ENCODE measurements around the gene UNK.

The UNK gene

DNA sequence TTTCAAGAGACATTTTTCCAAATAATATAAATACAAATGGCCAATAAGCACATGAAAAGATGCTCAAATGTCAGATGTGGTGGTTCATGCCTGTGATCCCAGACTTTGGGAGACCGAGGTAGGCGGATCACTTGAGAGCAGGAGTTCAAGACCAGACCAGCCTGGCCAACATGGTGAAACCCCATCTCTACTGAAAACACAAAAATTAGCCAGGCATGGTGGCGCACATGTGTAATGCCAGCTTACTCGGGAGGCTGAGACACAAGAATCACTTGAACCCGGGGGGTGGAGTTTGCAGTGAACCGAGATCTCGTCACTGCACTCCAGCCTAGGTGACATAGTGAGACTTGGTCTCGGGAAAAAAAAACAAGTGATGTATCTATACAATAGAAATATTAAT is 16.7 kb upstream of the UNK start:
- TF ChIP-seq, protein P1, sequence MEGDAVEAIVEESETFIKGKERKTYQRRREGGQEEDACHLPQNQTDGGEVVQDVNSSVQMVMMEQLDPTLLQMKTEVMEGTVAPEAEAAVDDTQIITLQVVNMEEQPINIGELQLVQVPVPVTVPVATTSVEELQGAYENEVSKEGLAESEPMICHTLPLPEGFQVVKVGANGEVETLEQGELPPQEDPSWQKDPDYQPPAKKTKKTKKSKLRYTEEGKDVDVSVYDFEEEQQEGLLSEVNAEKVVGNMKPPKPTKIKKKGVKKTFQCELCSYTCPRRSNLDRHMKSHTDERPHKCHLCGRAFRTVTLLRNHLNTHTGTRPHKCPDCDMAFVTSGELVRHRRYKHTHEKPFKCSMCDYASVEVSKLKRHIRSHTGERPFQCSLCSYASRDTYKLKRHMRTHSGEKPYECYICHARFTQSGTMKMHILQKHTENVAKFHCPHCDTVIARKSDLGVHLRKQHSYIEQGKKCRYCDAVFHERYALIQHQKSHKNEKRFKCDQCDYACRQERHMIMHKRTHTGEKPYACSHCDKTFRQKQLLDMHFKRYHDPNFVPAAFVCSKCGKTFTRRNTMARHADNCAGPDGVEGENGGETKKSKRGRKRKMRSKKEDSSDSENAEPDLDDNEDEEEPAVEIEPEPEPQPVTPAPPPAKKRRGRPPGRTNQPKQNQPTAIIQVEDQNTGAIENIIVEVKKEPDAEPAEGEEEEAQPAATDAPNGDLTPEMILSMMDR (IDR thresholded peaks at IDR 0.05; ENCODE audit: low read depth, low read length) = no peak
- H3K4me3 ChIP-seq (ENCODE audit: low read depth, low read length) = no peak overlapping the region

DNA sequence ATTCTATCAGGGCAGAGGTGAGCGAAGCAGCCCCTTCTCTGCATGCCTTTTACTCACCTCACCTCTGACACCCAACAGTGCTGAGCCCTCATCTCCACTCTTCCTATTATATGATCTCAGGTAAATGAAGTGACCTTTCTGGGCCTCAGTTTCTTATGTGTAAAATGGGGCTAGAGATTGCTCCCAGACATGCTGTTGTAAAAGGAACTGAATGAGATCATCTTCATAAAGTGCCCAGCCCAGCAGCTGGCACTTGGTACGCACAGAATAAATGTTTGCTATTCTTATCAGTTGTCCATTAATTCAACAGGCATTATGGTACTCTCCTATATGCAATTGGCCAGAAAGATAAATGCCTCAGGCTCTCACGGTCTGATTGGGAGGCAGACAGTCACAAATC is 15.1 kb upstream of the UNK start:
- no peak overlapping the region for H3K4me3 ChIP-seq (ENCODE audit: low read depth, low read length)
- TF ChIP-seq, protein P1 (IDR thresholded peaks at IDR 0.05; ENCODE audit: low read depth, low read length) = no peak

DNA sequence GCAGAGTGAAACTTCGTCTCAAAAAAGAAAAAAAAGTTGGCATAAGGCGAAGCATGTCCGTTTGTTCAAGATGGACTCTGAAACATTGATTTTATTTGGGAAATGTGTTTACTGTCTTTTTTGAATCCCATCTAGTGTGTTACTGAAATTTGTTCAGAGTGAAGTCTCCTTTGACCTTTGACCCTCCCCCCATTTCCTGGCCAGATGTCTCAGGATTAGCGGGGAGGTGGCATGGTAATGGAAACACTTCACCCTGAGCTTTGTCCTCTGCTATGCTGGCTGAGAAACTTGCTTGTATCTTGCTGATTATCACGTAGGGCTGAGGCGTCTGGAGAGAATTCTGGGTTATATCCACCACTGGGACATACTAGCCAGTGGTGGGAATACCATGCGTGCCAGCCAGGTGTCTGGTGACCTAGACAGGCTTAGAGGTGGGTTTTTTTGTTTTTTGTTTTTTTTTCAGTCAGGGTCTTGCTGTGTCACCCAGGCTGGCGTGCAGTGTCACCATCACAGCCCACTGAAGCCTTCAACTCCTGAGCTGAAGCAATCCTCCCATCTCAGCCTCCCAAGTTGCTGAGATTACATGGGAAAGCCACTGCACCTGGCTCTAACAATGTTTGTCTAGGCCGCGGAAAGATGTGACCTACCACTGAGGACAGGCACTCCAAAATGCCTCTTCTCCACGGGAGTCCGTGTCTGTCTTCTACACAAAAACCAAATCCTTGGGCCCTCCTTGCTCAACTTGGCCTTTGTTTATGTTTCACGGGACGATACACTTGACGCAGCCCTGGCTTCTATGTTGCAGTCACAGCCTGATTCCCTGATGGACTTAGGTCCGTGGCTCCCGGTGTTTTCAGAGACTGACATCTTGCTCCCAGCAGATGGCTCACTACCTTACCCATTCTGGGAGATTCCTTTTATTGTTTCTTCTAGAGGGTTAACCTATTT is 13.0 kb upstream of the UNK start:
- TF ChIP-seq, protein P1 (IDR thresholded peaks at IDR 0.05; ENCODE audit: low read depth, low read length) = no peak

DNA sequence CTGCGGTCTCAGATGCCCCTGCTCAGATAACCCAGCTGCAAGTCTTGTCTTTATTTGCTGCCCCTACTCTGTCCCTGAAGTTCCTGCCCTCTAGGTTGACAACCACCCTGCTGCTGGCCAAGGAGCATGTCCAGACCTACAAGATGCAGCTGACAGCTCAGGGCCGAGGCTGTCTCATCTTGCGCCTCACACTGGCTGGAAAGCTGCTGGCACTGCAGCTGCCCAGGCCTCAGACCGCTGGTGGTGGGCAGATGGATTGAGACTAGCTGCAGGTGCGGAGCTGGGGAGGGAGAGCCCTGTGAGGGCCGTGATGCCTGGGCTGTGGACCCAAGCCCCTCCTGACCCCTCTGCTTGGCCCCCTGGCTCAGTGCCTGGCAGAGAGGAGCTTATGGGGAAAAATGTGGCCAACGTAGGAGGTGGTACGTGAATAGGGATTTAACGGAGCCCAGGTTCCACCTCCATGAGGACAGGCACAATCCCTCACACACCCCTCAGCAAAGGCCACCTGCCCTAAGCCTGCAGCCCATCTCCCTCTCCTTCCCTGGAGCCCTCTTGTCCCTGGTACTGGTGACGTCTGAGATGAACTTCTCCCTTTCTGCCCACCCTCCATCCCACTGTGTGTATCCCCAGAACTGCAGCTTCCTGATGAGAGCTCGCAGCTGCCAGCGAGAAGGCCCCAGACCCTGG is 11.3 kb upstream of the UNK start:
- TF ChIP-seq, protein P1 (IDR thresholded peaks at IDR 0.05; ENCODE audit: low read depth, low read length) = no peak

More for the DNA sequence above, 13.0 kb upstream of the UNK start:
- no peak overlapping the region for H3K4me3 ChIP-seq (ENCODE audit: low read depth, low read length)

DNA sequence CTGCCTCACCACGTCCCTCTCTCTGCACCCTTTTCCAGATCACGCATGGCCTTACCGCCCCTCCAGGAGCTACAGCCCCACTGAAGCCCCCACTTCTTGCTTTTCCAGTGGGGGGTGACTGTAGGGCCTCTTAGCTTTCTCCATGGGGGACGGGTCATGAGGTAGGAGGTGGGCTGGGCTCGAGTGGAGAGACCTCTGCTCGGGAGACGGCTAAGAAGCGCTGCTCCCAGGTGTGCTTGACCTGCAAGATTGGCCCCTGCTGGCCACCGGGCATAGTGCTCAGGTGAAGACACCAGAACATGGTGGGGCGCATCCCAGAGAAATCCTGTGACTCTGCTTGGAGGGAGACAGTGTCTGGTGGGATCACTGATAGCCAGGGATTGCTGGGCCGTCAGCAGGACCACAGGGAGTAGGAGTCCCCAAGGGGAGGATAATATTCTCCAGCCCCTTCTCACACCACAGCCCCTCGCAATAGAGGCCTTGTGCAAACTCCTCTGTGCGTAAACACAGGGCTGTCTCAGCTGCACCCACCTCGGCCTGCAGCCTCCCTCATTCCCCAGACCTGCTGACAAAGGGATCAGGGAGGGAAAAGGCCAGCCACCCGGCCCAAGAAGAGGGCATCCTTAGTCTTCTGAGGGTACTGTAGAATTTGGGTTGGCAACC is 10.7 kb upstream of the UNK start:
- TF ChIP-seq, protein P1 (IDR thresholded peaks at IDR 0.05; ENCODE audit: low read depth, low read length) = no peak
- H3K4me3 ChIP-seq (ENCODE audit: low read depth, low read length) = no peak overlapping the region

More for the DNA sequence above, 11.3 kb upstream of the UNK start:
- no peak overlapping the region for H3K4me3 ChIP-seq (ENCODE audit: low read depth, low read length)

DNA sequence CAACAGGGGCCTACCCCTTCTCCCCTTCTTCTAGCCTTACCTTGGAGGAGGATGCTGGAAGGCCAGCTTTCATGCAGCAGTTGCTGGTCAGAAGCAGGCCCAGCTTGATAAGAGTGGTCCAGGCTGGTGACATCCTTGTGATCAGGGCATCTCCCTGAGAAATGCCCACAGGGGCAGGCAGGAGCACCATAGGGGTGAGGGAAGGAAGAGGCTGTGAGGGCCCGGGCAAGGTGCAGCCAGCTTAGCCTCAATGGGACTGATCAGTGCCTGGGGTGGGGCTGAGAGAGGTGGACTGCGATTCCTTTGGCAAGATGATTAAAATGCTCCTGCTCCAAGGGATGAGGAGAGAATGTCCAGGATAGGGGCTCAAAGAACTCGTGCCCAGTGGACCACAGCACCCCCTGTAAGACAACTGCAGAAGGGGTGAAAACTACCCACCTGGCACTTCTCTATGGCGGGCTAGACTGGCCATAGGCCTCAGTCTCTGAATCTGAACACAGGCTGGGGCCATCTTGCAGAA is 10.1 kb upstream of the UNK start:
- no peak overlapping the region for H3K4me3 ChIP-seq (ENCODE audit: low read depth, low read length)
- TF ChIP-seq, protein P1 (IDR thresholded peaks at IDR 0.05; ENCODE audit: low read depth, low read length) = no peak

All from WI38 (cell line).